AG04449 (cell line): ENCODE results near the gene PARP11.
A peak's percentile ranks its signal among the peaks of the same experiment; 100 is the strongest.

Experiments used
- CTCF ChIA-PET: fragments of 350-600 bp; formaldehyde crosslinking; extraction: SDS; loops from one replicate; lab custom pipeline; 2021; ENCODE audit warnings: antibody characterized with exemption; lab: Yijun Ruan, JAX
- POLR2A ChIA-PET: fragments of 400-600, 350-600 bp; formaldehyde crosslinking; extraction: SDS; loops from one replicate; lab custom pipeline; 2020; ENCODE audit warnings: antibody characterized with exemption, inconsistent platforms; lab: Yijun Ruan, JAX
- DNase-seq: peaks from one replicate; pipeline ENCODE4 v3.0.0-alpha.2; 2010; ENCODE audit warnings: low read depth, low spot score
- H3K4me3 ChIP-seq: 2 replicates; pipeline ENCODE4 v1.5.1; 2011; ENCODE audit warnings: low read depth, mild to moderate bottlenecking, control low read depth, low read length
- TF ChIP-seq, protein P1 (sequence below): IDR thresholded peaks from one replicate; pipeline ENCODE4 v1.5.1; 2011; ENCODE audit warnings: mild to moderate bottlenecking, moderate library complexity, low read length, control low read depth, inconsistent platforms; ENCODE audit not compliant: insufficient read depth; ENCODE audit errors: missing control alignments

PARP11 gene

DNA sequence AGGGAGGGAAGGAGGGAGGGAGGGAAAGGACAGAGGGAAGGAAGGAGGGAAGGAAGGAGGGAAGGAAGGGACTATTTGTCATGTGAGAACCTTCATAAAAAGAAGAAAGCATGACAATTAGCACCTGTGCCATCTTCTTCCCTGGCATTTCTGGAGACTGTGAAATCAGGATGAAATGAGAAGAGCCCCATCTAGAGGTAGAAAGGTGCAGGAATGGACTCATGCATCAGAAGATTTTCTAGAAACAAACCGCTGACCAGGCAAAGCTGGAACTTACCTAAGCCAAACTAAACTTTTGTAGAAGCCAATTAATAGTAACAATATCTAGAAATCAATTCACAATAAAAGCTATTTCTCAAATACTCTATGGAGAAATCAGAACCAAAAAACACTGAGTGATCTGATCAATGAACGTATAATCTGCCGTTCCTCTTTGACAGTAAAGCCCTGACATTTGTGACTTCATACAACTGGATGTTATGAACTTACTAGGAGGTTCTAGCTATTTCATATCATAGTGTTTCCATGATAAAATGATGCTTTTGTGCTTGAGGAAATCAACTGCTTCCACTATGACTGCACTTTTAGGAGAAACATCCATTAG is 95.9 kb downstream of the PARP11 start:
- TF ChIP-seq, protein P1, sequence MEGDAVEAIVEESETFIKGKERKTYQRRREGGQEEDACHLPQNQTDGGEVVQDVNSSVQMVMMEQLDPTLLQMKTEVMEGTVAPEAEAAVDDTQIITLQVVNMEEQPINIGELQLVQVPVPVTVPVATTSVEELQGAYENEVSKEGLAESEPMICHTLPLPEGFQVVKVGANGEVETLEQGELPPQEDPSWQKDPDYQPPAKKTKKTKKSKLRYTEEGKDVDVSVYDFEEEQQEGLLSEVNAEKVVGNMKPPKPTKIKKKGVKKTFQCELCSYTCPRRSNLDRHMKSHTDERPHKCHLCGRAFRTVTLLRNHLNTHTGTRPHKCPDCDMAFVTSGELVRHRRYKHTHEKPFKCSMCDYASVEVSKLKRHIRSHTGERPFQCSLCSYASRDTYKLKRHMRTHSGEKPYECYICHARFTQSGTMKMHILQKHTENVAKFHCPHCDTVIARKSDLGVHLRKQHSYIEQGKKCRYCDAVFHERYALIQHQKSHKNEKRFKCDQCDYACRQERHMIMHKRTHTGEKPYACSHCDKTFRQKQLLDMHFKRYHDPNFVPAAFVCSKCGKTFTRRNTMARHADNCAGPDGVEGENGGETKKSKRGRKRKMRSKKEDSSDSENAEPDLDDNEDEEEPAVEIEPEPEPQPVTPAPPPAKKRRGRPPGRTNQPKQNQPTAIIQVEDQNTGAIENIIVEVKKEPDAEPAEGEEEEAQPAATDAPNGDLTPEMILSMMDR, result peak; percentile 60
- no peak overlapping the region for H3K4me3 ChIP-seq
- no peak for DNase-seq
- ChIA-PET CTCF (interaction anchor here (0.6 to 7.4 kb wide), 28 partner anchors 12 to 640 kb away, joined by 3 to 189 read pairs (median 4); no protein-coding TSS in a partner anchor), POLR2A (no interaction called here)

DNA sequence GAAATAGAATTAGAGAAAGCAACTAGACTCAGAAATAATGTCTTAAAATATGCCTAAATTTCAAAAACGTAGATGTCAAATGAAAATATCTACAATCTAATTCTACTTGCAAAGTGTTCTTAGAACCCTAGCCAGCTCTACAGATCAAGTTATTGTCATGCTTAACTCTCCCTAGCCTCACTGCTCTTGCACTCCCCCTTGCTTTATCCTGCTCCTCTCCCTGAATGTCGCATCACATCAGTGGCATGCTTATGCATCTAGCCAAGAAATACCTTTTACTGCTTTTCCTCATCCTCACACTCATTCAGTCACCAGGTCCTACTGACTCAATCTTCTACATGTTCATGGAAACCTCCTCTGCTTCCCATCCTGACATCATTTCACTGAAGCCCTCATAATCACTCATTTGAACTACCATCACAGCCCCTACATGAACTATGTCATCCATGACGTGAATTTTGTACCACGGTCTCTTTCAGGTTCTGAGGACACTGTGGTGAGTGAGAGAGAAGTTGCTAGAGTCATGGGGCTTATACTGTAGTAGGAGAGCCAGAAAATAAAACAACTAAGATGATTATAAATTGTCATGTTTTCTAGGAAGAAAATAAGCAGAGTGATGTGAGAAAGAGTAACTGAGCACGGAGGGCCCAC is 97.7 kb downstream of the PARP11 start:
- no peak overlapping the region for H3K4me3 ChIP-seq
- TF ChIP-seq, protein P1, result no peak
- ChIA-PET POLR2A (no interaction called here), CTCF (interaction anchor here (1.1 to 7.4 kb wide), 3 partner anchors 10 to 474 kb away, joined by 3 to 189 read pairs (median 9); no protein-coding TSS in a partner anchor)
- no peak for DNase-seq

DNA sequence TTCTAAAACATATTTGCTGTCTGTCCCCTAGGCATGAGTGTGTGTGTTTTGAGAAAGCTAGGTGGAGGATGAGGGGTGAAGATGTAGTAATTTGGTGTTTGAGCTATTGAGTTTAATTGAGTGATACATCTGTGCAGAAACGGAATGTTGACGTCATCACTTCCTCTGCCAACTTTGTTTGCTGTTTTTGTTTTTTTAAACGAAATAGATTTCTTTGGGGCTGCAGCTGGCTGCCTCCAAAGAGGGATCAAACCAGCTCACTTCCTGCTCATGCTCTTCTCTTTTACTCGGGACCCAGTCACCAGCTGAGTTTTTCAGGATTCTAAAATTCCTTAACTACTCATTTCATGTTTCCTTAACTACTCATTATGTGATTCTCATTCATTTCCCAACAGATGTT is 100.8 kb downstream of the PARP11 start:
- TF ChIP-seq, protein P1, result no peak
- no peak overlapping the region for H3K4me3 ChIP-seq
- CTCF ChIA-PET, result interaction anchor here (0.8 to 7.4 kb wide), 4 partner anchors 17 to 471 kb away, joined by 3 to 189 read pairs (median 3); no protein-coding TSS in a partner anchor
- no peak for DNase-seq
- POLR2A ChIA-PET, result no interaction called here

DNA sequence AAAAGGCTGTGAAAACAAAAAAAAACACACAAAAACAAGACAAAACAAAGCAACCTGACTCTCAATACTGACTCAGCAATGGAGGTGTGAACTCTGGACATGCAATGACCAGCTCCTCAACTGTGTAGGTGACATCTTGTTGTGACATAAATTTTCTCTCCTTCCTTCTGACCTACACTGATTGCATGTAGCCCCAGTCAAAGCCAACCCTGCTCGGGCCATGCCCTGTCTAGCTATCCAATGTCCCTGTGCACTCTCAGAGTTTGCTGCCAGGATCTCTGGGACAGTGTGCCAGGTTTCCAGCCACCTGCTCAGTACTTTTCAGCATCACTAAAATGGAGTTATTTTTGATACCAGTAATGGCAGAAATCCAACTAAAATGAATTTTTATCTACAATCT is 101.3 kb downstream of the PARP11 start:
- TF ChIP-seq, protein P1, result no peak
- no peak overlapping the region for H3K4me3 ChIP-seq
- no peak for DNase-seq
- CTCF ChIA-PET, result interaction anchor here (0.6 to 7.4 kb wide), 4 partner anchors 29 to 471 kb away, joined by 3 to 189 read pairs (median 3); no protein-coding TSS in a partner anchor
- POLR2A ChIA-PET, result no interaction called here

DNA sequence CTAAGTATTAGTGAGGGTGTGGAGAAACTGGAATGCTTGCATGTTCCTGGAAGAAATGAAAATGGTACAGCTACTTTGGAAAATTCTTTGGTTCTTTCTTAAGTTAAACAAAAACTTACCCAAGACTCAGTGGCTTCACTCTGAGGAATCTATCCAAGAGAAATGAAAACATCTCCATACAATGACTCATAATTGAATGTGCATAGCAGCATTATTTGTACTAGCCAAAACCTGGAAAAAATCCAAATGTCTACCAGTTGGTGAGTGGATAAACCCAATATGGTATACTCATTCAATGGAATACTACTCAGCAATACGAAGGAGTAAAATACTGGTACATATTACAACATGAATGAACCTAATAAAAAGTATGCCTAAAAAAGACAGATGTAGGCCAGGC is 102.3 kb downstream of the PARP11 start:
- POLR2A ChIA-PET, result no interaction called here
- DNase-seq, result no peak
- CTCF ChIA-PET, result interaction anchor here (1.1 to 7.4 kb wide), 2 partner anchors 96 to 470 kb away, joined by 3 to 189 read pairs; no protein-coding TSS in a partner anchor
- no peak overlapping the region for H3K4me3 ChIP-seq
- TF ChIP-seq, protein P1, result no peak

DNA sequence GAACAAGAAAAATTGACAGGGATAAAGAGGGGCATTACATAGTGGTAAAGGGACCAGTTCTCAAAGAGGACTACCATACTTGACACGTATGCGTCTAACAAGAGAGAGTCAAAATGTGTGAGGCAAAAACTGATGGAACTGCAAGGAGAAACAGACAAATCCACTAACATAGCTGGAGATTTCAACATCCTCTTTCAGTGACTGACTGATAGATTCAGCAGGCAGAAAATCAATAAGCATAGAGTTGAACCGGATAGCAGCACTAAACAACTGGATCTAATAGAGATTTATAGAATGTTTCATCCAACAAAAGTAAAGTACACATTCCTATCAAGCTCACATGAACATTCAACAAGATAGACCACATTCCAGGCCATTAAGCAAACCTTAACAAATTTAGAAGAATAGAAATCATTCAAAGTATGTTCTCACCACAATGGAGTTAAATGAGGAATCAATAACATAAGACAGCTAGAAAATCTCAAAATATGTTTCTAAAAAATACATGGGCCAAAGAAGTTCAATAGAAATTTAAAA is 104.2 kb downstream of the PARP11 start:
- ChIA-PET POLR2A (no interaction called here), CTCF (interaction anchor here (0.8 to 2.8 kb wide), 2 partner anchors 427 to 469 kb away, joined by 4 to 18 read pairs; no protein-coding TSS in a partner anchor)
- TF ChIP-seq, protein P1, result no peak
- no peak for DNase-seq
- no peak overlapping the region for H3K4me3 ChIP-seq
